Esophagus (tissue), 2 donors: ENCODE results near the gene MC1R. TPM values are rescaled to one million over a fixed set of nuclear protein-coding genes. Genes with fewer than 3 reads are reported as not detected.
"Not testable (repeated sequence)": the region's sequence is repeated elsewhere in the genome, so short reads cannot be mapped to it uniquely, and the experiment has no call there.

Experiments
- H3K27ac ChIP-seq, 2 donors: one replicate each; pipeline ENCODE4 v1.5.1; 2013; ENCODE audit warnings: low read depth in 2 of 2, mild to moderate bottlenecking in 2 of 2, inconsistent platforms in 1 of 2, low read length in 1 of 2, moderate library complexity in 1 of 2
- H3K27me3 ChIP-seq, 2 donors: one replicate each; pipeline ENCODE4 v1.6.1; 2013; ENCODE audit warnings: low read length in 2 of 2, control low read depth in 1 of 2, mild to moderate bottlenecking in 1 of 2; ENCODE audit not compliant: insufficient read depth in 2 of 2, control insufficient read depth in 1 of 2
- H3K36me3 ChIP-seq, 2 donors: one replicate each; pipeline ENCODE4 v1.6.1; 2013; ENCODE audit warnings: low read length in 1 of 2; ENCODE audit not compliant: control insufficient read depth in 2 of 2, insufficient read depth in 2 of 2
- H3K4me1 ChIP-seq, 2 donors: one replicate each; pipeline ENCODE4 v1.6.1; 2013; ENCODE audit warnings: low read length in 1 of 2; ENCODE audit not compliant: control insufficient read depth in 2 of 2, insufficient read depth in 2 of 2
- H3K4me3 ChIP-seq, 2 donors: one replicate each; pipeline ENCODE4 v1.5.1; 2013; ENCODE audit warnings: low read length in 2 of 2, mild to moderate bottlenecking in 2 of 2, low read depth in 1 of 2, moderate library complexity in 1 of 2
- H3K9me3 ChIP-seq, 2 donors: one replicate each; pipeline ENCODE4 v1.6.1; 2013; ENCODE audit warnings: mild to moderate bottlenecking in 2 of 2, low read depth in 1 of 2, low read length in 1 of 2, moderate library complexity in 1 of 2; ENCODE audit not compliant: control insufficient read depth in 2 of 2, insufficient read depth in 1 of 2
- WGBS, 2 donors: extraction: QIAGEN DNeasy Blood & Tissue Kit; methylation state at CpG; one replicate each; pipeline ENCODE4 v1.1.7; 2013; 5-methylcytosine and 5-hydroxymethylcytosine counted together
- polyA plus RNA-seq, 2 donors: library from polyadenylated mRNA; stranded (reverse); fragments of 200-250 nt; gene quantifications; one replicate each; pipeline ENCODE4 v1.2.3, GENCODE V29; 2013
- donor health status: healthy with polysubstance abuse.
- donor health status: Bipolar disorder and iron deficiency.

MC1R gene
- polyA plus RNA-seq, 2 donors, result 1.3 to 3.3 TPM

DNA sequence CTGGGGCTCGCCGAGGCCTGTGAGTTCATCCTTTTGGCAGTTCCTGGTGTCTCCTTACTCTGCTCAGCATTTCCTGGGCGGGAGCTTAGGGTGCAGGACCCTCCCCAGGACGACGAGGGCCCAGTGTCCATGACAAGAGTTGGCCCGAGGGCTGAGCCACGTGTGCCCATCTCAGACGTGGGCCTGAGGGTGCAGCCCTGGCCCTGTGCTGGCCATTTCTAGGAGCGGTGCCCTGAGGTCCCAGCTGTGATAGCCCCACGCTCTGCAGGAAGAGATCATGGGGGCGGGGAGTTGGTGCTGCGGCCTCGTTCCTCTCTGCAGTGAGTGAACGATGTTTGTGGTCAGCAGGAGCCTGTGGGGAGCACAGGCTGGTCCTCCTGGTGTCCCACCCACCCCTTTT is 6.0 kb upstream of the MC1R start:
- Histone ChIP-seq H3K36me3 (peaks cover 3 to 36% of the 10 kb centered on the region in 2 donors), H3K4me3 (no peak overlapping the region), H3K27ac (no peak overlapping the region), H3K4me1 (peaks cover 0 to 13% of the 10 kb centered on the region in 2 donors), H3K9me3 (no peaks in the 10 kb centered on the region), H3K27me3 (no peaks in the 10 kb centered on the region)
- WGBS, 2 donors, result 71 to 75% methylated on average over 14 of the region's 14 CpGs

DNA sequence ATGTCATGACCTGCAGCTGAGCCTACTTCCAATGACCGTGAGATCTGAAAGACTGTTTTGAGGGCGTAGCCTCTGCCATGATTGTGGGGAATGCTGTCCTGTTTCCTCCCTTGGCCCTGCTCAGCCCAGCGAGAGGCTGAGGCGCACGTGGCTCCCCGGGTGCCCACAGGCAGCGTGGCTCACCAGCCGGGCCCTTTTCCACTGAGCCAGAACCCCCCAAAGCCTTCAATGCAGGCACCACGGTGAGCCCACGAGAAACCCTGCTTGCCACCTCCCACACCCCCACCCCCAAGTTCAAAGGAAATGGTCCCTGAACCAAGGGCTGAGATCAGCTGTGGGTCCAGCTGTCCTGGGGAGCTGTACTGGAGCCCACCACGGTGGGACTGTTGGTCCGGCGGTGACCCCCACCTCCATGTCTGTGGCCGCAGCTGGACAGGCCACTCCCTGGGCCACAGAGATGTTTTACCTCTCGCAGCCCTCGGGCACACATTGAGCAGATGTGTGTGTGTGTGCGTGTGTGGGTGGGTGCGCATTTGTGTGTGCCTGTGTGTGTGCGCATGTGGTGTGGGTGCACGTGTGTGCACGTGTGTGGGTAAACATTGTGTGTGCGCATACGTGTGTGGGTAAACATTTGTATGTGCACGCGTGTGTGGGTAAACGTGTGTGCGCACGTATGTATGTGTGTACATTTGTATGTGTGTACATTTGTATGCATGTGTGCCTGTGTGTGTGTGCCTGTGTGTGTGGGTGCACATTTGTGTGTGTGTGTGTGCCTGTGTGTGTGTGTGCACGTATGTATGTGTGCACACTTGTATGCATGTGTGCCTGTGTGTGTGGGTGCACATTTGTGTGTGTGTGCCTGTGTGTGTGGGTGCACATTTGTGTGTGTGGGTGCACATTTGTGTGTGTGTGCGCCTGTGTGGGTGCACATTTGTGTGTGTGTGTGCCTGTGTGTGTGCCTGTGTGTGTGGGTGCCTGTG is 5.0 kb upstream of the MC1R start:
- no peak overlapping the region for H3K27ac ChIP-seq
- H3K9me3 ChIP-seq, result no peaks in the 10 kb centered on the region
- whole genome bisulfite sequencing, 2 donors, result 76 to 84% methylated on average over 30 of the region's 30 CpGs
- H3K4me1 ChIP-seq, result peaks cover 7 to 23% of the 10 kb centered on the region in 2 donors
- peaks cover 3 to 29% of the 10 kb centered on the region in 2 donors for H3K36me3 ChIP-seq
- H3K27me3 ChIP-seq, result no peaks in the 10 kb centered on the region
- no peak overlapping the region for H3K4me3 ChIP-seq

DNA sequence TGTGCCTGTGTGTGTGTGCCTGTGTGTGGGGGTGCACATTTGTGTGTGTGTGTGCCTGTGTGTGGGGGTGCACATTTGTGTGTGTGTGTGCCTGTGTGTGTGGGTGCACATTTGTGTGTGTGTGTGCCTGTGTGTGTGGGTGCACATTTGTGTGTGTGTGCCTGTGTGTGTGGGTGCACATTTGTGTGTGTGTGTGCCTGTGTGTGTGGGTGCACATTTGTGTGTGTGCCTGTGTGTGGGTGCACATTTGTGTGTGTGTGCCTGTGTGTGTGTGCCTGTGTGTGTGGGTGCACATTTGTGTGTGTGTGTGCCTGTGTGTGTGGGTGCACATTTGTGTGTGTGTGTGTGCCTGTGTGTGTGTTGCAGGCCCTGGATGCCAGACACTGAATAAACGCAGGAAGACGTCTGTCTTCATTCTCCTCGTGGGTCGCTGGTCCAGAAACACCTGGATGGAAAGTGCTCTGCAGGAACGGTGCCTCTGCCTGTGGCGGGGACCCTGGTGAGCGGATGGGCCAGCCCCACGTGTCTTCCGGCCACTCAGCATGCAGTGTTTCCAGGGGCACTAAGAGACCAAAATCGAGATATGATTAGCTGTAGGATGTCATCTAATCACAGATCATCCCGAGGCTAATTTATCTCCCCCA is 3.9 kb upstream of the MC1R start:
- Histone ChIP-seq H3K4me1 (peaks cover 7 to 23% of the 10 kb centered on the region in 2 donors), H3K36me3 (peaks cover 3 to 27% of the 10 kb centered on the region in 2 donors)
- H3K4me3 ChIP-seq, H3K9me3 ChIP-seq, H3K27ac ChIP-seq, H3K27me3 ChIP-seq: not testable (repeated sequence)
- 51 to 55% methylated on average over 11 of the region's 11 CpGs for WGBS, 2 donors

DNA sequence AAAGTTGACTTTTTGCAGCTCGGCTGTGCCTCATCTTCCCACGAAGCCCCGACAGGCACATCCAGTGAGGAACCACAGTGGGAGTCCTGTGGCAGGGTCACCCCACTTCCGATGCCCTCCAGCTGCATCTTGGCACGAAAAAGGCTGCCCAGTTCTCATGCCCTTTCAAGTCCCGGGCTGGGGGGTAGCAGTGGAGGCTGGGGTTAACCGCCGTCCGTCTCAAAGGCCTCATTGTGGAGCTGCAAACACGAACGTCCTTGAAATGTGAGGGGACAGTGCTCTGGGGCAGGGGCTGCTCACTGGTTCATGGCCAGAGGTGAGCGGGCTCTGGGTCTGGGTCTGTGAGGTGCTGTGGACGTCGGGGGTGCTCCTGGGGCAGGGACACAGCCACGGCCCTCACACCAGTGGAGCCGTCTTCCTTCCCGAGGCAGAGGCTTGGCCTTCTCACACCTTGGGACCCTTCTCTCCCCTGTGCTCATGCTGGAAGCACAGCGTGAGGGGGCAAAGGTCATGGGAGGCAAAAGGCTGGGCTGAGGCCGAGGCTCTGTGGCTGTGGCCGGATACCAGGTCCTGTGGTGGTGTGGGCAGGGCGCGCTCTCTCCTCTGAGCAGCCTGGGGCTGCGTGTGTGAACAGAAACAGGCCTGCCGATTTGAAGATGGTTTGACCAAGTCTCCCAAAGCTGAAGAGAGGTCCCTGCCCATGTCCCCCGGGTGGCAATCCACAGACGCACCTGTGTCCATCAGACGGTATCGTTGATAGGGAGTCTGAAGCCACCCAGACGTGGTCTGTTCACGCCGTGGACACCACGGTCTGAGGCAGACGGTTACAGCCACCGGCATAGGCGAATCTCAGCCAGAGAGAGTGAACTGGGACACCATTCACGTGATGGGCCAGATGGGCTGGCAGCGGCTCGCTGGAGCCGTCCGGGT is 3.1 kb upstream of the MC1R start:
- Histone ChIP-seq H3K9me3 (no peaks in the 10 kb centered on the region), H3K27ac (no peak overlapping the region), H3K4me3 (no peak overlapping the region), H3K36me3 (peaks cover 3 to 21% of the 10 kb centered on the region in 2 donors), H3K4me1 (peaks cover 7 to 15% of the 10 kb centered on the region in 2 donors), H3K27me3 (no peaks in the 10 kb centered on the region)
- WGBS, 2 donors, result 70 to 78% methylated on average over 40 of the region's 40 CpGs

DNA sequence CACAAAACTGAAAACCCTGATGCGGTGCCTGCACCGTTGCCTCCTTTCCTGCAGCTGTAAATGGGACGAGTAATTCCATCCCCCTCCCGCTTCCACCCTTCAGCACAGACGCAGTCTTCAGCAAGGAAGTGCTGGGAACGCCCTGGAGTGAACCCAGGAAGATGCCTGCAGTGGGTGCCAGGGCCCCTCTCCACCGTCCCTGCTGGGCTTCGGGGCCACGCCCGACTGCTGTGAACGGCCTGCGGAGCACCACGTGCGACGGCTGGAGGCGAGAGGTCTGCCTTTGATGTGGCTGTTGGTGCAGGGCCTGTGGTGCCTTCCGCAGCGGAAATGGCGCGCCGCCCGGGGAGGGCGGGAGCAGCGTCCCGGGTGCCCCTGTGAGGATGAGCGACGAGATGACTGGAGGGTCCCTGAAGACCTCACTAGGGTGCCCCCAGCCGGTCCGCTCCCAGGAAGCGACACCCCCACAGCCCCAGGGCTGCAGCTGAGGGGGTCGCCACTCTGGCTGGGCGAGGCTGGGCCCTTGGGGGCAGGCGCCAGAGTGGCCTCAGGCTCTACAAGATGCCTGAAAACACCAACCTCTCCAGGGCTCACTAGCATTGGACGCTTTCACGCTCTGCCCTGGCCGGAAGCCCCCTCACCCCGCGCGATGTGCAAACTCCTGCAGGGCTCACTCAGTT is 749 bp upstream of the MC1R start:
- no peak overlapping the region for H3K27ac ChIP-seq
- peaks cover 10 to 17% of the 10 kb centered on the region in 2 donors for H3K4me1 ChIP-seq
- H3K4me3 ChIP-seq, result peak overlapping the region; percentile 5 to 6
- H3K36me3 ChIP-seq, result peaks cover 0 to 5% of the 10 kb centered on the region in 2 donors
- H3K9me3 ChIP-seq, result no peaks in the 10 kb centered on the region
- 0 to 1% methylated on average over 39 of the region's 39 CpGs for WGBS, 2 donors
- peaks cover 0 to 2% of the 10 kb centered on the region in 2 donors for H3K27me3 ChIP-seq

DNA sequence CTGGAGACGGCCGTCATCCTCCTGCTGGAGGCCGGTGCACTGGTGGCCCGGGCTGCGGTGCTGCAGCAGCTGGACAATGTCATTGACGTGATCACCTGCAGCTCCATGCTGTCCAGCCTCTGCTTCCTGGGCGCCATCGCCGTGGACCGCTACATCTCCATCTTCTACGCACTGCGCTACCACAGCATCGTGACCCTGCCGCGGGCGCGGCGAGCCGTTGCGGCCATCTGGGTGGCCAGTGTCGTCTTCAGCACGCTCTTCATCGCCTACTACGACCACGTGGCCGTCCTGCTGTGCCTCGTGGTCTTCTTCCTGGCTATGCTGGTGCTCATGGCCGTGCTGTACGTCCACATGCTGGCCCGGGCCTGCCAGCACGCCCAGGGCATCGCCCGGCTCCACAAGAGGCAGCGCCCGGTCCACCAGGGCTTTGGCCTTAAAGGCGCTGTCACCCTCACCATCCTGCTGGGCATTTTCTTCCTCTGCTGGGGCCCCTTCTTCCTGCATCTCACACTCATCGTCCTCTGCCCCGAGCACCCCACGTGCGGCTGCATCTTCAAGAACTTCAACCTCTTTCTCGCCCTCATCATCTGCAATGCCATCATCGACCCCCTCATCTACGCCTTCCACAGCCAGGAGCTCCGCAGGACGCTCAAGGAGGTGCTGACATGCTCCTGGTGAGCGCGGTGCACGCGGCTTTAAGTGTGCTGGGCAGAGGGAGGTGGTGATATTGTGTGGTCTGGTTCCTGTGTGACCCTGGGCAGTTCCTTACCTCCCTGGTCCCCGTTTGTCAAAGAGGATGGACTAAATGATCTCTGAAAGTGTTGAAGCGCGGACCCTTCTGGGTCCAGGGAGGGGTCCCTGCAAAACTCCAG is 1.1 kb downstream of the MC1R start:
- no peaks in the 10 kb centered on the region for H3K36me3 ChIP-seq
- H3K4me1 ChIP-seq, result peaks cover 10 to 22% of the 10 kb centered on the region in 2 donors
- H3K4me3 ChIP-seq, result no peak overlapping the region
- H3K9me3 ChIP-seq, result no peaks in the 10 kb centered on the region
- H3K27ac ChIP-seq, result no peak overlapping the region
- WGBS, 2 donors, result 89% methylated on average over 52 of the region's 52 CpGs
- H3K27me3 ChIP-seq, result peaks cover 0 to 9% of the 10 kb centered on the region in 2 donors

DNA sequence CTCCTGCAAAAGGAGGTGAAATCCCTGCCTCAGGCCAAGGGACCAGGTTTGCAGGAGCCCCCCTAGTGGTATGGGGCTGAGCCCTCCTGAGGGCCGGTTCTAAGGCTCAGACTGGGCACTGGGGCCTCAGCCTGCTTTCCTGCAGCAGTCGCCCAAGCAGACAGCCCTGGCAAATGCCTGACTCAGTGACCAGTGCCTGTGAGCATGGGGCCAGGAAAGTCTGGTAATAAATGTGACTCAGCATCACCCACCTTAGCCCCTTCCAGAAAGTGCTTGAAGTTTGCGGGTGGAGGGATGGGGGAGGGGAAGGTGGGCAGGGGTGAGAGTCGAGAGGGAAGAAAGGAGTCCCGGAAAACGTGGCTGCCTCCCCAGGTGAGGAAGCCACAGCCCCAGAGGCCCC is 2.1 kb downstream of the MC1R start:
- peaks cover 10 to 27% of the 10 kb centered on the region in 2 donors for H3K4me1 ChIP-seq
- no peak overlapping the region for H3K4me3 ChIP-seq
- H3K27me3 ChIP-seq, result peaks cover 0 to 9% of the 10 kb centered on the region in 2 donors
- H3K9me3 ChIP-seq, result no peaks in the 10 kb centered on the region
- no peaks in the 10 kb centered on the region for H3K36me3 ChIP-seq
- WGBS, 2 donors, result 38 to 40% methylated on average over 6 of the region's 6 CpGs
- H3K27ac ChIP-seq, result no peak overlapping the region

DNA sequence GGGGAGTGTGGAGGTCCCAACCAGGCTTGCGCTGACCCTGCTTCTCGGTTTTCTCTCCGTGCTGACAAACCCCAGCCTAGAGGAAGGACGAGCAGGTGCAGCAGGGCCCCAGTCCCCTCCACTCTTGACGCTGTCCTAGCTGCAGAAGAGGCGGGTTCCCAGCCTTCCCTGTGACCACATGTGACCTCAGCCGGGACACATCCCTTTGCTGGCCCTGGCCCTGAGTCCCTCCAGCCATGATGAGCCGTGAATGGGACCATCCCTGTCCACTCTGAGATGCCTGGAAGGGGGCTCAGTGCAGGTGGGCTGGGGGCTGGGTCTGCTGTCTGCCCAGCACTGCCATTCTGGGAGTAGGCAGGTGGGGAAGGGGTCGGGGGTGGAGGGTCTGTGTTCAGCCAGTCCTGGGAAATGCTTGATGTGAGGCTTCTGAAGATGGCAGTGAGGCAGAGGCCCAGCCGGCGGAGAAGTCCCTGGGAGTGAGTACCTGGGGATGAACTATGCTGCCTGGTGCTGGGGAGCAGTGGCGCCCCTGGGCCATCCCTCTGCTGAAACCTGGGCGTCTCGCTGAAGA is 2.6 kb downstream of the MC1R start:
- H3K4me3 ChIP-seq, result no peak overlapping the region
- peak overlapping the region in 1 of 2 donors; percentile 11 for H3K27ac ChIP-seq
- H3K9me3 ChIP-seq, result no peaks in the 10 kb centered on the region
- H3K36me3 ChIP-seq, result no peaks in the 10 kb centered on the region
- H3K4me1 ChIP-seq, result peaks cover 10 to 28% of the 10 kb centered on the region in 2 donors
- 36 to 45% methylated on average over 14 of the region's 14 CpGs for WGBS, 2 donors
- H3K27me3 ChIP-seq, result peaks cover 0 to 9% of the 10 kb centered on the region in 2 donors
